ENCODE data around the gene ARHGAP6.

DNA sequence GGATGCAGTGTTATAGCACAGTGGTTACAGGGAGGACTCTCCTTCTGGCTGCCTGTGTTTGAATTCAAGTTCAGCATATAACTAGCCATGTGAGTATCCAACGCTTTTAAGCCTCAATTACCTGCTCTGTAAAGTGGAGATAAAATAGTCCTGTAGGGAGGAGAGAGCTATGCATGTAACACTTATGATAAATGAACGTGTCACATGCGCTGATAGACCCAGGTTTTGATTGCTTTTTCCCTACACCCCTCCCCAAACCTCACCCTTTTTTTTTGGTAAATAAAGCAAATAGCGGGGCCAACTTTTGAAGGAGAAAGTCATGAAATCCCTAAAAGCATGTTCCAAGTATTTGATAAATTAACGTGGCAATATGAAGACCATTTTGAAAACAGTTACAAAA is 392.9 kb downstream of the ARHGAP6 start:
- TF ChIP-seq, protein P1, sequence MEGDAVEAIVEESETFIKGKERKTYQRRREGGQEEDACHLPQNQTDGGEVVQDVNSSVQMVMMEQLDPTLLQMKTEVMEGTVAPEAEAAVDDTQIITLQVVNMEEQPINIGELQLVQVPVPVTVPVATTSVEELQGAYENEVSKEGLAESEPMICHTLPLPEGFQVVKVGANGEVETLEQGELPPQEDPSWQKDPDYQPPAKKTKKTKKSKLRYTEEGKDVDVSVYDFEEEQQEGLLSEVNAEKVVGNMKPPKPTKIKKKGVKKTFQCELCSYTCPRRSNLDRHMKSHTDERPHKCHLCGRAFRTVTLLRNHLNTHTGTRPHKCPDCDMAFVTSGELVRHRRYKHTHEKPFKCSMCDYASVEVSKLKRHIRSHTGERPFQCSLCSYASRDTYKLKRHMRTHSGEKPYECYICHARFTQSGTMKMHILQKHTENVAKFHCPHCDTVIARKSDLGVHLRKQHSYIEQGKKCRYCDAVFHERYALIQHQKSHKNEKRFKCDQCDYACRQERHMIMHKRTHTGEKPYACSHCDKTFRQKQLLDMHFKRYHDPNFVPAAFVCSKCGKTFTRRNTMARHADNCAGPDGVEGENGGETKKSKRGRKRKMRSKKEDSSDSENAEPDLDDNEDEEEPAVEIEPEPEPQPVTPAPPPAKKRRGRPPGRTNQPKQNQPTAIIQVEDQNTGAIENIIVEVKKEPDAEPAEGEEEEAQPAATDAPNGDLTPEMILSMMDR (IDR thresholded peaks at IDR 0.05): no peak
- TF ChIP-seq POLR2A (IDR thresholded peaks at IDR 0.05): no peak

Data from heart left ventricle (tissue), 13 donors.